ENCODE results near the gene HK1.

GRCh38 chr10:69259547-69260243 is 18.6 kb upstream of the HK1 start:
- TF ChIP-seq CTCF (tag by site-specific recombination; IDR thresholded peaks at IDR 0.05) (no peak), ZNF513 (tag by site-specific recombination; IDR thresholded peaks at IDR 0.05) (no peak), ZNF76 (tag by site-specific recombination; IDR thresholded peaks at IDR 0.05; ENCODE audit: borderline replicate concordance, low read depth) (no peak), HOXA7 (CRISPR knock-in tag; IDR thresholded peaks at IDR 0.05; ENCODE audit: borderline replicate concordance) (no peak), ELK4 (IDR thresholded peaks at IDR 0.05; ENCODE audit: borderline replicate concordance, low read depth, low read length) (no peak), ZNF157 (tag by site-specific recombination; IDR thresholded peaks at IDR 0.05) (no peak), ZNF670 (tag by site-specific recombination; IDR thresholded peaks at IDR 0.05; ENCODE audit: low read depth) (no peak), GLIS2 (tag by site-specific recombination; IDR thresholded peaks at IDR 0.05) (no peak)

All from HEK293 (cell line).